Progenitor cell of endocrine pancreas (in vitro differentiated cells): ENCODE data around the gene UCN3. TPM values are rescaled to one million over a fixed set of nuclear protein-coding genes. Genes with fewer than 3 reads are reported as not detected.

Experiments used
- DNase-seq: peaks from one replicate; pipeline ENCODE4 v3.0.0; 2021; ENCODE audit warnings: low spot score; ENCODE audit not compliant: unreplicated experiment
- H3K27ac Mint-ChIP-seq: 2 replicates; pipeline ENCODE4 v1.8.0; 2021; ENCODE audit warnings: mild to moderate bottlenecking, moderate library complexity, mixed read lengths
- H3K27me3 Mint-ChIP-seq: 2 replicates; pipeline ENCODE4 v1.8.0; 2021; ENCODE audit warnings: mixed read lengths
- H3K36me3 Mint-ChIP-seq: 2 replicates; pipeline ENCODE4 v1.8.0; 2022; ENCODE audit warnings: mixed read lengths; ENCODE audit not compliant: insufficient read depth
- H3K4me1 Mint-ChIP-seq: 2 replicates; pipeline ENCODE4 v1.8.0; 2021; ENCODE audit warnings: low read depth, mixed read lengths
- H3K4me3 Mint-ChIP-seq: 2 replicates; pipeline ENCODE4 v1.8.0; 2021; ENCODE audit warnings: low read depth, mild to moderate bottlenecking, moderate library complexity, mixed read lengths
- H3K9me3 Mint-ChIP-seq: 2 replicates; pipeline ENCODE4 v1.8.0; 2021; ENCODE audit warnings: low read depth, mixed read lengths
- CTCF ChIP-seq: fragments of 200-600 bp; sonication (generic); IDR thresholded peaks from one replicate; pipeline ENCODE4 v1.5.0; 2021; ENCODE audit warnings: antibody characterized with exemption, mild to moderate bottlenecking; ENCODE audit not compliant: unreplicated experiment
- long read RNA-seq: library from polyadenylated mRNA; unstranded; transcript quantifications from one replicate; pipeline ENCODE4 v2.0.0, GENCODE V29; 2020
- total RNA-seq: library from RNA; stranded (reverse); gene quantifications from 2 replicates; pipeline ENCODE4 v1.2.1, GENCODE V29; 2021

The UCN3 gene
- total RNA-seq: 1.00 and 1.3 TPM in 2 replicates
- long read RNA-seq: 0 reads

- Mint-ChIP-seq H3K4me3 (no peak within 1 kb of the TSS), H3K27me3 (peaks cover 28% of the 10 kb centered on the region)
- no peak for DNase-seq
Observed at GRCh38 chr10:5364890-5365338, at the start of gene UCN3. TSS of gene UCN3 (plus strand) at chr10:5364966. CDS start at chr10:5373721, 8,755 bp downstream.

GRCh38 chr10:5317547-5318107, 47.1 kb upstream of the UCN3 start:
- Mint-ChIP-seq H3K27ac (no peak overlapping the region), H3K9me3 (peaks cover 5% of the 10 kb centered on the region), H3K27me3 (peaks cover 2% of the 10 kb centered on the region), H3K4me3 (no peak overlapping the region), H3K4me1 (peaks cover 15% of the 10 kb centered on the region), H3K36me3 (no peaks in the 10 kb centered on the region)
- DNase-seq: no peak
- TF ChIP-seq CTCF: no peak

More at GRCh38 chr10:5364890-5365338, at the start of gene UCN3:
- H3K4me1 Mint-ChIP-seq: peaks cover 12% of the 10 kb centered on the region
- no peak for TF ChIP-seq CTCF
- H3K27ac Mint-ChIP-seq: no peak within 1 kb of the TSS
- H3K36me3 Mint-ChIP-seq: no peaks in the 10 kb centered on the region
- no peaks in the 10 kb centered on the region for H3K9me3 Mint-ChIP-seq

- Mint-ChIP-seq H3K27me3 (peaks cover 2% of the 10 kb centered on the region), H3K9me3 (peaks cover 5% of the 10 kb centered on the region), H3K27ac (no peak overlapping the region), H3K4me1 (peaks cover 15% of the 10 kb centered on the region), H3K4me3 (no peak overlapping the region), H3K36me3 (no peaks in the 10 kb centered on the region)
- TF ChIP-seq CTCF: no peak
- no peak for DNase-seq
Observed at GRCh38 chr10:5318148-5318547, 46.6 kb upstream of the UCN3 start.

- no peaks in the 10 kb centered on the region for H3K36me3 Mint-ChIP-seq
- peaks cover 1% of the 10 kb centered on the region for H3K27me3 Mint-ChIP-seq
- H3K4me1 Mint-ChIP-seq: peaks cover 8% of the 10 kb centered on the region
- no peak overlapping the region for H3K4me3 Mint-ChIP-seq
- no peak overlapping the region for H3K27ac Mint-ChIP-seq
- no peak for DNase-seq
- H3K9me3 Mint-ChIP-seq: peaks cover 5% of the 10 kb centered on the region
- no peak for TF ChIP-seq CTCF
Observed at GRCh38 chr10:5319863-5320262, 44.9 kb upstream of the UCN3 start.

GRCh38 chr10:5321273-5321672, 43.5 kb upstream of the UCN3 start:
- no peaks in the 10 kb centered on the region for H3K36me3 Mint-ChIP-seq
- H3K9me3 Mint-ChIP-seq: peaks cover 8% of the 10 kb centered on the region

More at GRCh38 chr10:5321273-5321672, 43.5 kb upstream of the UCN3 start:
- no peak overlapping the region for H3K27ac Mint-ChIP-seq
- no peak for DNase-seq
- H3K4me3 Mint-ChIP-seq: no peak overlapping the region
- H3K4me1 Mint-ChIP-seq: peaks cover 4% of the 10 kb centered on the region
- no peak for TF ChIP-seq CTCF
- H3K27me3 Mint-ChIP-seq: peaks cover 3% of the 10 kb centered on the region
